NCI-H2107 treated with DMSO at 0.1 percent for 48 hours (cell line): ENCODE measurements around the gene DNAH14.
"Not testable (repeated sequence)": the region's sequence is repeated elsewhere in the genome, so short reads cannot be mapped to it uniquely, and the experiment has no call there.

ENCODE experiments used
- DNase-seq: peaks from one replicate; lab custom pipeline; 2025; ENCODE audit not compliant: unreplicated experiment; lab: John Stamatoyannopoulos, UW

Gene DNAH14

DNA sequence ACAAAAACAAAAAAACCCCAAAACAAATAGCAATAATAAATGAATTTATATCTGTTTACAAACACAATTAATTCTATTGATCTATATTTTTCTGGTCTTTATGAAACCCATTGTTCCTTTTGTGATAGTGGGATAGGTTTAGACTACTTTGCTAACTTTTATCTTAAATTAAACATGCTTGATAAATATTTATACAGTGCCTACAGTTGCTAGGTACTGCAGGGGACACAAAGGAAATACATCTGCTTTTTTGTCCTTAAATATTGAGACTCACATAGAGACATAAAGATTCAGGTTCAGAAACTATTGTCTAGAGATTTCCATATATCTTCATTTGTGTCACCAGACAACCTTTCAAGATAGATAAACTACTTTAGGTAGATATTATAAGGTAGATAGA lies 8.5 kb upstream of the DNAH14 start:
- no peak for DNase-seq

DNA sequence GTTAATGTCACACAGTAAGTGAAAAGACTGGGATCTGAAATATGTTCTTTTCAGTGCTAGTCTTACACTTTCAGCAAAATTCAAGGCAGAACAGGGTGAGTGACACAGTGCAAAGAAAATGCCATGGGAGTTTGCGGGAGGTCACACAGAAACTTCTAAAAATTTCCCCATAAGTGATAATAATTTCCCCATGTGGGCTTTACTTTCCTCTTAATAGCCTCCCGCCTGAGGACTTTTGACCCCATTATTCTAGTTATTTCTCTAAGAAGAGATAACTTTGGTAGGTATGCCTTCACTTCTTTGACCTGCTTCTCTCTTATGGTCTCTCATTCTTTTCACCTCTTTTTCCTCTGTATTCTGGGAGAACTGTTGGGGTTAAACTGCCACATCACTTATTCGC lies 8.1 kb upstream of the DNAH14 start:
- DNase-seq: no peak

DNA sequence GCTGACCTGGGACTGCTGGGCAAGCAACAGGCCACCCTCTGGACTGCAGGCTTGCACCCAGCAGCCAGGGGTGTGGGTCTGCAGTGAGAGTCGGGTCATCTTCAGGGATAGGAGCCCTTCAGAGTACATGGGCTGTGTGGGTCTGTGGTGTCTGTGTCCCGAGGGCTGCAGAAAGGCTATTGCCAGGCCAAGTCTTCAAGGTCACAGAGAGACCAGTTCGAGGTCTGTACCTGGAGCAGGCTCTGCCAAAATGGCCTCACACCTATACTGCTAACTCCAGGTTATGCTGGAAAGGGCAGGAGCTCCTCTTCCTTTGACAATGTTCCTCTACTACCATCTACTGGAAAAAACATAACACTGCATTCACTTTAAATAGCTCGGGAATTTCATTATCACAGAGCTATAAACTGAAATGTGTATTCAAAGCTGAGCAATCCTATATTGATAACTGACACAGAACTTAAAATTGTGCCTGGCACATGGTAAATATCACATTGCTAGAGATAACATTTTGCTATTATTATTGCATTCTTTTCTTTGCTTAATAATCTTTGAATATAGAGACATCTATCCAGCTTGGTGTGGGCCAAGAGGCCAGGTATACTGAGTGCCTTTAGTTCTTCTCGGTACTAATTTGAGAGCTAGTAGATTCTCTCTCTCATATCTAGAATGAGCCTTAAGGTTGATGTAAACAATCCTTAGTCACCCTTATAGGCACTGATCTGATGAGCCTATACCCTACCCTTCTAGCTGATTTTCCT lies 6.9 kb upstream of the DNAH14 start:
- DNase-seq: peak; percentile 81

DNA sequence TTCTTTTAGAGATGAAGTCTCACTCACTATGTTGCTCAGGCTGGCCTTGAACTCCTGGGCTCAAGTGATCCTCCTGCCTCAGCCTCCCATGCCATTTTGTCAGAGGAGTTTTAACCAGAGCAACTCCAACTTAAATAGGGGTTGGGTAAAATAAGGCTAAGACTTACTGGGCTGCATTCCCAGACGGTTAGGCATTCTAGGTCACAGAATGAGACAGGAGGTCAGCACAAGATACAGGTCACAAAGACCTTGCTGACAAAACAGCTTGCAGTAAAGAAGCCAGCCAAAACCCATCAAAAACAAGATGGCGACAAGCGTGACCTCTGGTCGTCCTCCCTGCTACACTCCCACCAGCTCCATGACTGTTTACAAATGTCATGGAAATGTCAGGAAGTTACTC lies 5.7 kb upstream of the DNAH14 start:
- DNase-seq: no peak

GRCh38 chr1:224927631-224928030 lies 1.8 kb upstream of the DNAH14 start:
- not testable (repeated sequence) for DNase-seq

GRCh38 chr1:224928906-224929305 lies 569 bp upstream of the DNAH14 start:
- no peak for DNase-seq

DNA sequence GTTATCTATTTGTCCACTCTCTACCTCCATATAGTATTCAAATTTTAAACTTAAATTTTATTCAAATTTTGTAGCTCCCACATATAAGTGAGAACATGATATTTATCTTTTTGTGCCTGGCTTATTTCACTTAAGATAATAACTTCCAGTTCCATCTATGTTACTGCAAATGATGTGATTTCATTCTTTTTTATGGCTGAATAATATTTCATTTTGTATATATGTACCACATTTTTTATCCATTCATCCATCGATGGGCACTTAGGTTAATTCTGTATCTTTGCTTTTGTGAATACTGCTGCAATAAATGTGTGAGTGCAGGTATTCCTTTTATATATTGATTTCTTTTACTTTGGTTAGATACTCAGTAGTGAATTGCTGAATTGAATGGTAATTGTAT lies 2.1 kb downstream of the DNAH14 start:
- DNase-seq: no peak

DNA sequence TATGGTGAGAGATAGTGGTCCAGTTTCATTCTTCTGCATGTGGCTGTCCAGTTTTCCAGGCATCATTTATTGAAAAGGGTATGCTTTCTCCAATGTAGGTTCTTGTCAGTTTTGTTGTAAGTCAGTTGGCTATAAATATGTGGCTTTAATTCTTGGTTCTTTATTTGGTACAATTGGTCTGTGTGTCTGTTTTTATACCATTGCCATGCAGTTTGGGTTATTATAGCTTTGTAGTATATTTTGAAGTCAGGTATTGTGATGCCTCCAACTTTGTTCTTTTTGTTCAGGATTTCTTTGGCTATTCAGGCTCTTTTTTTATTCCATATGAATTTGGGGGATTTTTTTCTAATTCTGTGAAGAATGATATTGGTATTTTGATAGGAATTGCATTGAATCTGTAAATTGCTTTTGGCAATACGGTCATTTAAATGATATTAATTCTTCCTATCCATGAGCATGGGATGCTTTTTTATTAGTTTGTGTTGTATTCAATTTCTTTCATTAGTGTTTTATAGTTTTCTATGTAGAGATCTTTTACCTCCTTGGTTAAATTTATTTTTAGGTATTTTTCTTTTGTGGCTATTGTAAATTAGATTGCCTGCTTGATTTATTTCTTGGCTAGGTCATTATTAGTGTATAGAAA lies 3.3 kb downstream of the DNAH14 start:
- no peak for DNase-seq

GRCh38 chr1:224933584-224933983 lies 4.1 kb downstream of the DNAH14 start:
- DNase-seq: no peak

GRCh38 chr1:224938652-224939051 lies 9.2 kb downstream of the DNAH14 start:
- DNase-seq: no peak

DNA sequence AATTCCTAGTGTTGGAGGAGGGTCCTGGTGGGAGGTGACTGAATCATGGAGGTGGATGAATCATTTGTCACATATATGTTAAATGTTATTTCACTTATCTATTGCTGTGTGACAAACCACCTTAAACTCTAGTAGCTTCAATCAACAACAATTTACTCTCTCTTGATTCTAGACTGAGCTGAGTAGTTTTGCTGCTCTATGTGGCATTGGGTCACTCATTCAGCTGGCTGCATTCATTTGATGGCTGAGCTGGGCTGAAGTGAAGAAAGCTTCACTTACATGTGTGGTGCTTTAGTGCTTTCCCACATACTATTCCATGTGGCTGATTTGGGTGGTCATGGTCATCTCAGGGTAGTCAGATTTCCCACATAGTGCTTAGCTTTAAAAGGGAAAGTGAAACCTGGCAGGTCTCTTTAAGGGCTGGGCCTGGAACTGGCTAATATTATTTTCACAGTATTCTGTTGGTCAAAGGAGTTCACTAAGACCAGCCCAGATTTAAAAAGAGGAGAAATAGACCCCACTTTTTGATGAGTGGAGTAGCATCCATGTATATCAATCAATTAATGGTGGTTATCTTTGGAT lies 10.5 kb downstream of the DNAH14 start:
- no peak for DNase-seq

GRCh38 chr1:224940735-224941134 lies 11.3 kb downstream of the DNAH14 start:
- DNase-seq: not testable (repeated sequence)

DNA sequence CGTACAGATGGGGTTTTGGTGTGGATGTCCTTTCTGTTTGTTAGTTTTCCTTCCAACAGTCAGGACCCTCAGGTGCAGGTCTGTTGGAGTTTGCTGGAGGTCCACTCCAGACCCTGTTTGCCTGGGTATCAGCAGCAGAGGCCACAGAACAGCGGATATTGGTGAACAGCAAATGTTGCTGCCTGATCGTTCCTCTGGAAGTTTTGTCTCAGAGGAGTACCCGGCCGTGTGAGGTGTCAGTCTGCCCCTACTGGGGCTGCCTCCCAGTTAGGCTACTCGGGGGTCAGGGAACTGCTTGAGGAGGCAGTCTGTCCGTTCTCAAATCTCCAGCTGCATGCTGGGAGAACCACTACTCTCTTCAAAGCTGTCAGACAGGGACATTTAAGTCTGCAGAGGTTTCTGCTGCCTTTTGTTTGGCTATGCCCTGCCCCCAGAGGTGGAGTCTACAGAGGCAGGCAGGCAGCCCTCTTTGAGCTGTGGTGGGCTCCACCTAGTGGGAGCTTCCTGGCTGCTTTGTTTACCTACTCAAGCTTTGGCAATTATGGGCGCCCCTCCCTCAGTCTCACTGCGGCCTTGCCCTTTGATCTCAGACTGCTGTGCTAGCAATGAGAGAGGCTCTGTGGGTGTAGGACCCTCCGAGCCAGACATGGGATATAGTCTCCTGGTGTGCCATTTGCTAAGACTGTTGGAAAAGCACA lies 16.3 kb downstream of the DNAH14 start:
- DNase-seq: not testable (repeated sequence)

DNA sequence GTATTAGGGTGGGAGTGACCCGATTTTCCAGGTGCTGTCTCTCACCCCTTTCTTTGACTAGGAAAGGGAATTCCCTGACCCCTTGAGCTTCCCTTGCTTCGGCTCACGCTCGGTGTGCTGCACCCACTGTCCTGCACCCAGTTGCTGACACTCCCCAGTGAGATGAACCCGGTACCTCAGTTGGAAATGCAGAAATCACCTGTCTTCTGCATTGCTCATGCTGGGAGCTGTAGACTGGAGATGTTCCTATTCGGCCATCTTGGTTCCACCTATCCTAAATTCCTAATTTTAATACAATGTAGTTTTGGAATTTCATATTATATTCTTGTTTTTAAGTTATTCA lies 16.8 kb downstream of the DNAH14 start:
- DNase-seq: not testable (repeated sequence)

DNA sequence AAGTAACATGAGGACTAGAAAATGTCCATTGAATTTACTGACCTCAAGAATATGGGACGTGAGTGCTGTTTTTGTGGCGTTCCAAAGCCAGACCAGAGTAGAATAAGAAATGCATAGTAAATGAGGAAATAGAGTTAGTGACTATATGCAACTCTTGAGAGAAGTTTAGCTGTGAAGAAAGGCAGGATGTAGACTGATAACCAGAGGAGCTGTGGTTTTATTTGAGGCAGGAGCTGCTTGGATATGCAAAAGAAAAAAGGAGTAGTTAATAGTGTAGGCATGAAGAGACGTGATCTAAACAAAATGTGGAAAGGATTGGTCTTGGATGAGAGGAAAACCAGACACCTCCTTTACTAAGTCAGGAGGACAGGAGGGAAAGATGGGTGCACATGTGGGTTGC lies 28.2 kb downstream of the DNAH14 start:
- DNase-seq: no peak

- DNase-seq: no peak
Observed at GRCh38 chr1:224958490-224958889, 29.0 kb downstream of the DNAH14 start.

DNA sequence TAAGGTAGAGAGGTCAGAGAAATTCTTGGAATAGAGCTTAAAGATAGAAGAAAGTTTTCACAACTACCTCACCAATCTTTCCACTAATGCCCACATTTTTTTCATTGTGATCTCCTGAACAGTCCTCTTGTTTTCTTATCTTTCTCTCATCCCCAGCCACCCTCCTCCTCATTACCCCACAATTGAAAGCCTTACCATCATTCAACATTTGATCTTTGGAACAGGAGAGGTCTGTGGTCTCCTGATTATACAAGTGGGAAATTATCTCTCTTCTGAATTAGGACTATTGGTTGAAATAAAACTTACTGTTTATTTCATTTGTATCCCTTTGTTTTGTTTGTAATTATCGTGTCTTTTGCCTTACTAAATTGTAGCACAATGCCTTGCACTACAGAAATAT lies 29.6 kb downstream of the DNAH14 start:
- DNase-seq: no peak

DNA sequence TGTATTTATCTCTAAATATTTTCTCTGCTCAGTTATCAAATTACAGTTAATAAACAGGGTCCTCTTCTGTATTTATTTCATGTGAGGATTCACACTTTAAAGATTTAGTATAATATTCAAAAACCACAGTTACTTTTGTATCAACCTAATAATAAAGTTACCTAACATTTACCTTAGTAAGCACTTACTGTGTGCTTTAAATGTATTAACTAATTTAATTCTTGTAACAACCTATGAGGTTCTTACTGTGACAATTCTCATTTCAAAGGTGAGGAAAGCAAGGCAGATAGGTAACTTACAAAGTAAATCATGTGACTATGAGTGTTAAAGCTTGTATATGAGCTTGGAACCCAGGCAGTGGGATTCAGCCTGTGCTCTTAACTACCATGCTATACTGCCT lies 30.2 kb downstream of the DNAH14 start:
- DNase-seq: no peak

- DNase-seq: no peak
Observed at GRCh38 chr1:224980181-224980580, 50.7 kb downstream of the DNAH14 start.

GRCh38 chr1:224981922-224982354 lies 52.5 kb downstream of the DNAH14 start:
- DNase-seq: not testable (repeated sequence)

GRCh38 chr1:224988042-224988441 lies 58.6 kb downstream of the DNAH14 start:
- no peak for DNase-seq

DNA sequence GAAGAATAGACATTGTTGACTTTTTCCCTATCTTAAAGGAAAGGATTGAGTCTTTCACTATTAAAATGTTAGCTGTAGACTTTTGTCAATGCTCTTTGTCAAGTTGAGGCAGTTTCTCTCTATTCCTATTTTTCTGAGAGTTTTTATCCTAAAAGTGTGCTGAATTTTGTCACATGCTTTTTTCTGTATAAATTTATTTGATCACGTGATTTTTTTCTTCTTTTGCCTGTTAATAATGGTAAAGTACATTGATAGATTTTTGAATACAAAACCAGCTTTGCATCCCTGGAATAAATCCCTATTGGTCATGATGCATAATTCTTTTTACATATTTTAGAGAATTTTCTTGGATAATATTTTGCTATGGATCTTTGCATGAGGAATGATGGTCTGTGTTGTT lies 60.1 kb downstream of the DNAH14 start:
- no peak for DNase-seq
